Measurements from ENCODE around the gene TSPYL4.
"Not testable (repeated sequence)": the region's sequence is repeated elsewhere in the genome, so short reads cannot be mapped to it uniquely, and the experiment has no call there.

GRCh38 chr6:116284984-116285383 lies 31.1 kb upstream of the TSPYL4 start:
- not testable (repeated sequence) for TF ChIP-seq EZH2phosphoT487 (IDR thresholded peaks at IDR 0.05; ENCODE audit: low read depth); CTCF (IDR thresholded peaks at IDR 0.05; ENCODE audit: low read depth, low read length)
